KBM-7 (cell line): ENCODE results near the gene CWC22.
"Not testable (repeated sequence)": the region's sequence is repeated elsewhere in the genome, so short reads cannot be mapped to it uniquely, and the experiment has no call there.

Experiments
- DNase-seq: peaks from one replicate; pipeline ENCODE4 v3.0.0-alpha.2; 2015
- in situ Hi-C: fragments of 300-500 bp; cut with MboI; formaldehyde crosslinking; loops from 2 replicates; pipeline ENCODE4 v1.14.3; 2020; ENCODE audit warnings: low sequenced_read_pairs, low pct_unique_long_range_greater_than_20kb, mixed read lengths

The CWC22 gene

DNA sequence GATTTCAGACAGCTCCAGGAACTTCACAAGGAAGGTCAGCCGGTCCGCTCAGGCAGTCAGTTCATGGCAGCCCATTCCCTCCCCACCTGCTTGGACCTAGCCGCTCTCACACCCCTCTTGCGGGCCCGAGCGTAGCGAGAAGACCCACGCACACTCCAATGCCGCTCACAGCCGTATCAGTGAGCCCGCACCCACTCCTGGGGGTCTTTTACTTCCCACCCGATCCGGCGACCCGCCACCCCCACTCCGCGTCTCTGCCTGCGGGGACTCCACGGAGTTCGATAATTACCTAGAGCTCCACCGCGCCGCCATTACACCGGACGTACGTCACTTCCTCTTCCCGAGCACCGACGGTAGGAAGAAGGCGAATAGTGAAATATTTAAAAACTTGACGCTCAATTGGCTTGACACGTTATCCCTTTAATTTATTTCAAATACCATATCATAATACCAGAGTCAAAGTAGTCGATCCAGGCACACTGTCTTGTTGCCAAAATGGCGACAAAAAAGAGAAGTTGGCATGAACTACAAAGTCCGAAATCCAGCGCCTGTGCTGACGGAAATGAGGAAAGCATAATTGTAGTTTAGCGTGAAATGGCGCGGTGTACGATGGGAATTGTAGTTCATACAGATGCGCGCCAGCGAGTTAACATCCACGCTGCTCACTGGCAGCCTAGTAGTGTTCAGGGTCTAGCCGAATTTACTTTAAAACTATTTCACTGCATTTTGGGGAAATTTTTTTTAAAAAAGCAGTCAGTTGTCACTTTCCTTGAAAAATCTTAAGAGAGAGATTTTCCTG is at the start of gene CWC22:
TSS of gene CWC22 (minus strand) at position 517 of the 799 bp plus-strand sequence. CDS start 13,956 bp downstream, outside the sequence.
- DNase-seq: peak; percentile 95

DNA sequence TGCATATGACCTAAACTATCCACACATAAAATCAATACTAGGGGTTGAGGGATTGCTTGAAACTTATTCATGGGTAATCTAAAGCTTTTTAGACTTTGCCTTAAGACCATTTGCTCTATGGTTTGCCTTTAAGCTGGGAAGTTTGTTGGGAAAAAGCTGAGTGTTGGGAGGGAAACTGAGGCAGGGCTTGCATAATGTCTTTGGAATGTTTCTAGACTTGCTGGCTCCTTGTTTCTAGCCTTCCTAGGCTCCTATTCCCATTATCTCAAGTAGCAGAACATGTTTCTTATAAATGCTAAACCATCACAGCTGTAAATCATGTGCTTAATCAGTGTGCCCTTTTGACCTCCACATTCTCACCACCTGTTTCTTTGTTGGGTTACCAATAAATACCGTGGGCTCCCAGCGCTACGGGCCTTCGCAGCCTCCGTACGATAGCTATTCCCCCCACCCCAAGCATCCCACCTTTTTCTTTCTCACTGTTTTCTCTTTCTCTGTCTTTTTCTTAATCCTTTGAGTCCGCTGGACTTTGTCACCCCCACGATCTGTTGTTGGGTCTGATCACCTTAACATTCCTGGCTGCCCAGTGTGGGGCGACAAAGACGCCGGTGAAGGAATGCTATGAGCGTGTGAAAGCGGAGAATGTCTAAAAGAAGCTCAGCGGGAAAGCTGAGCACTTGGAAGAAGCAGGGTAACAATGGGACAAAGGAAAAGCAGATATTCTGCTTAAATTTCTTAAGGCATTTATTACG is 49.4 kb upstream of the CWC22 start:
- in situ Hi-C loops: no loop called here
- no peak for DNase-seq

More for the DNA sequence above, at the start of gene CWC22:
- in situ Hi-C loops: no loop called here

DNA sequence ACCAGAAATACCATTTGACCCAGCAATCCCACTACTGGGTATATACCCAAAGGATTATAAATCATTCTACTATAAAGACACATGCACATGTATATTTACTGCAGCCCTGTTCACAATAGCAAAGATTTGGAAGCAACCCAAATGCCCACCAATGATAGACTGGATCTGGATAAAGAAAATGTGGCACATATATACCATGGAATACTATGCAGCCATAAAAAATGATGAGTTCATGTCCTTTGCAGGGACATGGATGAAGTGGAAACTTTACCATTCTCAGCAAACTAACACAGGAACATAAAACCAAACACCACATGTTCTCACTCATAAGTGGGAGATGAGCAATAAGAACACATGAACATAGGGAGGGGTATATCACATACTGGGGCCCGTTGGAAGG is 47.5 kb upstream of the CWC22 start:
- DNase-seq, in situ Hi-C loops: not testable (repeated sequence)

DNA sequence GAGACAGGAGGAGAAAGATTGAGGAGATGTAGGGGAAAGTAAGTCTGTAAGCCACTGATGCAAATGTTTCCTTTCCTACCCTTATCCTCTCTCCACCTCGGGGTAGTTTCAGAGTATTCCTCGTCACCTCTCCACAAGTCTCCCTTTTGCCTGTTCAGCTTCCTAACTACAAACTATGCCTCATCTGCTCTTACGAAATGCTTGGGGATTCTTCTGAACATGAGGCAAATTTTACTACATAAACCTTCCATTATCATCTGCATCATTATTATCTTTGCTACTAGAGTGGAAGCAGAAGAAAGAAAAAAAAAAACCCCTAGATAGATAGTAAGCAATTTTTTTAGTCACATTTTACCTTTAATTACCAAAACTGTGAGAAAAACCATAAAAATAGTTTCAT is 43.1 kb upstream of the CWC22 start:
- no peak for DNase-seq
- in situ Hi-C loops: no loop called here

DNA sequence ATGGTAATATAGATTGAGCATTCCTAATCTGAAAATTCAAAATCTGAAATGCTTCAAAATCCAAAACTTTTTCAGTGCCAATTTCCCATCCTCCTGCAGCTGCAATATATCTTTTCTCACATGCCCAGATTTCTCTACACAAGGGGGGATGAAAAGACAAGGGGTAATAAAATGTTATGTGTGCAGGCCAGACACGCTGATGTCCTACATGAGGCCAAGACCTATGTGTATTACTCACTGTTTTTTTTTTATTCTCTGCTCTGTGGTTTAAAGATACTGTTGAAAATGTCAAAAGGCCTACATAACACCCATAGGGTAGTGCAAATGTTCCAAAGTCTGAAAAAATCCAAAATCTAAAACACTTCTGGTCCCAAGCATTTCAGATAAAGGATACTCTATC is 41.2 kb upstream of the CWC22 start:
- DNase-seq: no peak
- in situ Hi-C loops: no loop called here

DNA sequence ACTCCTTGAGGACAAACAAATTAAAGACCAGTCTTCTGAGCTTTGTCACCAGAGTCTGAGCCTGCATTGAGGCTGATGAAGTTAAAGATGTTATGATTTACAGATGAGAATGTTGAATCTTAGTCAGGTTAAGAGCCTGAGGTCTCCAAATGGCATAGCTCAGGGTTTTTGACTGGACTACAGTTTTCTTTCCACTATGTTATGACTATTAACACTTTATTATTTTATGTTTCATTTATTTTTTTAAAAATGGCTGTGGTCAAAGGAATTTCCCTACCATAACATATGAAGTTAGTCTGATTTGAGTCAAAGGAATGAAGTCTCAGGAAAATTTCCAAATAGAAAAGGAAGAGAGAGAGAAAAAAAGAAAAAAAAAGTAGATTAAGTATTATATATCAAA is 39.7 kb upstream of the CWC22 start:
- in situ Hi-C loops: no loop called here
- no peak for DNase-seq

DNA sequence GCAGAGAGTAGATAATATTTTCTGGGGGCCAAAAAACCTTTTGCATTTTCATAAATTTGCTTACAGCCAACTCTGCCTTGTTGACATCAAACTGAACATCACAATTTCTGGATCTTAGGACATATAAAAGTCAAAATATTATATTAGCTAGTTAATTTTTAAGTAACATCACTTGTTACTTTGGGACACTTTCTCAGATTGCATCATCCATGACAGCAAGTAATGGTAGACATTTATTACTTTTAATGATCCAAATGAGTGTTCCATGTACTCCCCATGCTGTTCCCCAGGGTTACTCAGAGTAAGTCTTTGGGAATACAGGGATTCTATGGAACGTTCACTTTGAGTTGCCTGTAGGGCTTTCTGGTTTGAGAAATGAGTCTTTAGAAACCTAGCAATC is 39.1 kb upstream of the CWC22 start:
- in situ Hi-C loops: no loop called here
- DNase-seq: no peak

DNA sequence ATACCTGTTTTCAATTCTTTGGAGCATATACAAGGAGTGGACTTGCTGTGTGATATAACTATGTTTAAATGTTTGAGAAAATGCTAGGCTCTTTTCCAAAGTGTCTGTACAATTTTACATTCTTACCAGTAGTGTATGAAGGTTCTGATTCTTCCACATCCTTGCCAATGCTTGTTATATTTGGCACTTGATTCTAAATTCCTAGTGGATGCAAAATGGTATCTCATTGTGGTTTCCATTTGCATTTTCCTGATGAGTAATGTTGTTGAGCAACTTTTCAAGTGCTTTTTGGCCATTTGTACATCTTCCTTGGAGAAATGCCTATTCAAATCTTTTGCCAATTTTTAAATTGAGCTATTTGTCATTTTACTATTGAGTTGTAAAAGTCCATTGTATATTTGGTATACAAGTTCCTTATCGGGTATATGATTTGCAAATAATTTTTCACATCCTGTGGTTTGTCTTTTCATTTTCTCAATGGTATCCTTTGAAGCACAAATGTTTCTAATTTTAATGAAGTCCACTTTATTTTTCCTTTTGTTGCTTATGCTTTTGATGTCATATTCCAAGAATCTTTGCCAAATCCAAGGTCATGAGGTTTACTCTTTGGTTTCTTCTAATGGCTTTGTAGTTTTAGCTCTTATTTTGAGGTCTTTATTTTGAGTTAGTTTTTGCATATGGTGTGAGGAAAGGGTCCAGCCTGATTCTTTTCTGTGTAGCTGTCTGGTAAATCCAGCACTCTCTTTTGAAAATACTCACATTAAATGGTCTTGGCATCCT is 33.2 kb upstream of the CWC22 start:
- DNase-seq: no peak
- in situ Hi-C loops: no loop called here

DNA sequence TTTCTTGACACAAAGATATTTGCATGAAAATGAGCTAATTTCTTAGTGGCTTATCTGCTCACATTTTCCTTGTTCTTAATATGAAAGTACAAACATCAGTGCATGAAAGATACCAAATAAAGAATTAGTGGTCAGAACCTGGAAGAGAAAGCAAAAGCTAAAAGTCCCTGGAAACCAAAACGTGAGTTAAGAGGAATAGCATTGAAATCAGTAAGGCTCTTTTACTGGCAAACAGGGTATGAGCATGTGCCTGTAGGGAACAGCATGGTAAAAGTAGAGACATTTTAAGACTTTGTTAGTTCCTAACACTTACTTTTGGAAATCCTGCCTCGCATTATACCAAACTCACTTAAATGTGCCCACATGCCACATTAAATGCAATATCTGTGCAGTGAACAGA is 31.9 kb upstream of the CWC22 start:
- in situ Hi-C loops: no loop called here
- no peak for DNase-seq

DNA sequence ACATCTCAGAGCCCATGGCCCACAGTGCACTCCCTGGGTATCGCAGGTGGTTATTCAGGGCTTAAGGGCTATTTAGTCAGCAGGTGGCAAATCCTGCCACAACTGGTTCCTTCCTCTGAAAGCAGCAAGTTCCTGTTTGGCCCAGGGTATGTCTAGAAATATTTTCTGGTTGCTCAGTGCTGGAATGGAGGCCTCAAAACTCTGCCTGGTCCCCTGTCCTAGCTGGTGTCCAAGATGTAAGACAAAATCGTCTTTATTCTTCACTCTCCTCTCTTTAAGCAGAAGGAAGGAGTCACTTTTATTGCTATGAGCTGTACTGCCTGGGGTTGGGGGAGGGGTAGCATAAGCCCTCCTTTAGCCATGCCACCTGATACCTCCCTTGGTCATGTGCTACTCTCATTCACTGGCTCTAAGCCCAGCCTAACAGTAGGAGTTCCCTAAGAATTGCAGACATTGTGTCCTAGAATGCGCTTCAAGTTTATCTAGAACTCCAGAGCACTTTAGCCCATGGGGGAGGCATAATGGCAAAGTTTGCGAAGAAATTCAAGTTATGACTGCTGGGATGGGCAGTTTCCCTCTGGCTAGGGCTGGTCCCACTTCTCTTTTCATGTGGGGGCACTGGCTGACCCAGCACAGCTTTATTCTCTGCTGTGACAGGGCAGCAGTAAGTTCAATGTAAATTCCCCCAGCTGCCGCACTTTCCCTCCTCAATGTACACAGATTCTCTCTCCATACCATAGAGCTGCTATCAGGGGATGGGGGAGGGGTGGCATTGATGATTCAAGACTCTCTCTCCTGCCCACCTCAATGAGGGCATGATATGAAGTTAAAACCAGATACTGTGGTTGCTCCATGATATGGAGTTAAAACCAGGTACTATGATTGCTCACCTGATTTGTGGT is 27.1 kb upstream of the CWC22 start:
- in situ Hi-C loops: no loop called here
- peak; percentile 66 for DNase-seq

DNA sequence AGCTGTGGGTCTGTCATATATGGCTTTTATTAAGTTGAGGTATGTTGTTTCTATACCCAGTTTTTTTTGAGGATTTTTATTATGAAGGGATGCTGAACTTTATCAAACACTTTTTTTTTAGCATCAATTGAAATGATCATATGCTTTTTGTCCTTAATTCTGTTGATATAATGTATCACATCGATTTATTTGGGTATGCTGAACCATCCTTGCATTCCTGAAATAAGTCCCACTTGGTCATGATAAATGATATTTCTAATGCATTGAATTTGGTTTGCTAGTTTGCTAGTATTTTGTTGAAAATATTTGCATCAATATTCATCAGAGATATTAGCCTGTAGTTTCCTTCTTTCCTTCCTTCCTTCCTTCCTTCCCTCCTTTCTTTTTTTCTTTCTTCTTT is 22.5 kb upstream of the CWC22 start:
- DNase-seq: no peak
- in situ Hi-C loops: no loop called here

DNA sequence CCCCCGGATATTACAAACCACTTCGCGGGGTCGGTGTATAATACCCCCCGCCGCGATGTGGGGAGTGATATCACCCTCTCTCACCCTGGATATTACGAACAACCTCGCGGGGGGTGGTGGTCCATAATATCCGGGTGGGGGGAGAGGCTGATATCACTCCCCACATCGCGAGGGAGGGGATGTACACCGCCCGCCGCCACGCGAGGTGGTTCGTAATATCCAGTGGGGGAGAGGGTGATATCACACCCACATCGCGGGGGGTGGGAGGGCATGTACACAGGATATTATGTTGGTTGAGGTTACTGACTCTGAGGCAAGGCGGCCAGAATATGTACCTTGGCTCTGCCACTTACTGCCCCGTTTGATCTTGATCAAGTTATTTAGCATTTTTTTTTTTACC is 14.8 kb upstream of the CWC22 start:
- DNase-seq: no peak
- in situ Hi-C loops: no loop called here

DNA sequence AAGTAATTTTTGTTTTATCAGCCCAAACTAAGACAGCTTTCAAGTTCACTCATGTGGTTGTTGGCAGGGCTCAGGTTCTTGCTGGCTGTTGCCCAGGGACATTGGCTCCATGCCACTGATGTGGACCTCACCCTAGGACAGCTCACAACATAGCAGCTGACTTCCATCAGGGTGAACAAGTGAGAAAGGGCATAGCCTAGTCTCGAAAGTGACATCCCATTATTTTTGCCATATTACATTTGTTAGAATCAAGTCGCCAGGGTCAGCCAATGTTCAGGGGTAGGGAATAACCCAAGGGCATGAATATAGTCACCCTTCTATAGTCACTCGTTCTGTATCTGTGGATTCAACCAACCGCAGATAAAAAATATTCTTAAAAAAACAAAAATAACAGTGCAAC is 10.7 kb upstream of the CWC22 start:
- in situ Hi-C loops: no loop called here
- DNase-seq: no peak

DNA sequence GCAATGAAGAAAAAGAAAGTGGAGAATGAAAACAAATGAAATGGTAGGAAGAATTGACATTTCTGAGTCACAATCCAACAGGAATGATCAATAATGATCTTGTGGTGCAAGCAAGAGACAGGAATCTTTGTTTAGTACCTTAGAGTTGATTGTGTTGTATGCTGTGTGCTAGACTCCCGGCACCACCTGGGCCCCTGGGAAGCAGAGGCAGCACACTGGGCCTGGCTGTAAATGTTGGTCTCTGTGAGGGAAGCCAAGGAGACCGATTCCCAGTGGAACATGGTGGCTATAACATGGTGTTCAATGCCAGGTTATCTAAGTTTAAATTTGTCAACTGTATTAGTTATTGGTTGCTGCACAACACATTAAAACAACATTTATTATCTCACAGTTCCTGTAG is 9.8 kb upstream of the CWC22 start:
- in situ Hi-C loops: no loop called here
- no peak for DNase-seq

DNA sequence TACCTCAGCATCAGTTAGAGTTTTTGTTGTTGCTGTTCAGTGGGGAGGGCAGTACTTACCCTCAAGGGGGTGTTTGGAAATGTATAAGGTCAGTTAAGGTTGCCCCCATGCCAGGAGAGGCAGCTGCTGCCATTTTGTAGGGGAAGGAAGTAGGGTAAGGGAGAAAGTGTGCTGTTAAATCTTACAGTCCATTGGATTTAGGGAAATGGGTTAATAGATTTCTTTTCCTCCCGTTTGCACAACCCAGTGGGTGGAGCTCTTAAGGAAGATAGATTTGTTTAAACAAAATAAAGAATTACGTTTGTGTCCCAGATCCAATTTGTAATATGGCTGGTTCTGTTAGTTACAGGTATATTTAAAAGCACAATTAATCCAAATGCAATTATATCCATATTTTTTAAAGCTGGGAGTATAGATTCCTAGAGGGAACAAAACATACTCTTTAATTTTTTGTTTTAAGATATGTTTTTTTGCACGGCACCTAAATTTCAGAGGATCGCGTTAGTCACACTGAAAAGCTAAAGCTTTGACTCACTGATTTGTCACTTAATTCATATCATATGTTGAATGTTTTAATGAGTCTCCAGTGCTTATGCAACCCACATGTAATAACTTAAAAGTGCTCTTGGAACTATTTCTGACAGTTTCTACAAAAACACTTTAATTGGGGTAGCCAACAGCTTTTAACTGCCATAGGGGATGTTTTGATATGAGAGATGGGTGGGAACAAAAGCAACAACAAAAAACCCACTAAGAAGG is 9.0 kb upstream of the CWC22 start:
- no peak for DNase-seq
- in situ Hi-C loops: no loop called here

DNA sequence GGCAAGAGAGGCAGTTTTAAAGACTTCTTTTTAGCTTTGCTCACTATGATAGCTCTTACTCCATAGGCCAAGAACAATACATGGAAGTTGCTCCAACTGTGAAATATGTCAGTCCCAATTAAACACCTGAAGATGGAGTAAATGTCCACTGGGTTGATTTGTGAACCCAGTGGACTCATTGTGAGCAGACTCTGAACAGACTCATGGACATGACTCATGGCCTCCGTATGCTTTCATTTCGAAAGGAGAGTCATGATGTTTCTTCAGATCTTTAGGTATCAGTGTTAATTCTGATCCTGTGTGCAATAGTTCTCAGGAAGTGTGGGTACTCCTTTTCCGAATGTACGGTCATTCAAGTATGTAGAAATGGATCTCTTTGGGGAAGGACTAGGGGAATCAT is 5.4 kb upstream of the CWC22 start:
- in situ Hi-C loops: no loop called here
- DNase-seq: no peak

DNA sequence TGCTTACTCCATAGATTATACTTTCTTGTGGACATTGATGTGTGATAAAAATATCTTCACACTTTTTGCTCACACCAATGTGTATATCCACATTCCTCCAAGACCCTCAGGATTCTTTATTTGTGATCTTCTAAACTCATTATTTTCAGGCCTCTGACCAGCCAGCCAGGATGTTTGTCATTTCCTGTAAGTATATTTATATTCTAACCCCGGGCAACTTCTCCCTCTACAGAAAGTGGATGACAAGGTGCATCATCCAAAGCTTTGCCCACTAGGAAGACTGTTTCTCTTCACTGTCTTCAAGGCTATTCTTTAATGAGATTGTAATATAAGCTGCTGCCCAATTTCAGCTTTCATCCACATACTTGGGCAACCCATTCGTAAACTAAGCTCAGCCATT is 3.6 kb upstream of the CWC22 start:
- DNase-seq: no peak
- in situ Hi-C loops: no loop called here

DNA sequence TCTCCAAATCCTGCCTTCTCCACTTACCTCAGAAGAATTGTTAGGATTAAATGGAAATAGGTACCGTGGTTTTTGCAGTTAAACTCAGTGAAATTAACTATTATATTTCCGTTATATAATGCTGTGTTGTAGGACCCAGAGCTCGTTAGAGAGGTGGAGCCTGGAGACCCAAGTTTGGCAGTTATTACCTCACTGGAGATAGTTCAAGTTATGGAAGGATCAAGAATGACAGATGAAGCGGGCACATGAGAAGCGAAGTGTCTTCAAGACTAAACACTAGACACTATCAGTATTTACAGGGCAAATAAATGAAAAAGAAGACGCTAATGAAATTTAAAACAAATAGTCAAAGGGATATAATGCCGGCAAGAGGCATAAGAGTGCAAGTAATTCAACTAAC is 866 bp downstream of the CWC22 start:
- no peak for DNase-seq
- in situ Hi-C loops: no loop called here
